GM12878 (cell line): ENCODE results near the gene LEKR1. TPM values are rescaled to one million over a fixed set of nuclear protein-coding genes. Genes with fewer than 3 reads are reported as not detected.

ENCODE experiments used
- PRDM15 ChIP-seq: fragments of 450-650 bp; formaldehyde crosslinking; IDR thresholded peaks from 2 replicates; pipeline ENCODE4 v1.4.0; 2020; ENCODE audit warnings: mild to moderate bottlenecking, moderate library complexity
- ZNF592 ChIP-seq: fragments of 450-650 bp; IDR thresholded peaks from 2 replicates; pipeline ENCODE4 v1.6.1; 2017; ENCODE audit warnings: mild to moderate bottlenecking, moderate library complexity
- polyA plus RNA-seq, 11 experiments: library from polyadenylated mRNA; depleted of rRNA in 4 of 11; unstranded in 6 of 11; stranded (reverse) in 5 of 11; fragments of >200 nt; fragmentation: Nextera tagmentation in 4 of 11; fragmentation: Illumina TruSeq in 1 of 11; extraction: Ambion mirVana in 4 of 11; extraction: Trizol in 1 of 11; gene quantifications; 1 replicate in 1 of 11; 2 replicates in 10 of 11; pipeline versions ENCODE4 v1.2.1 to v1.2.3, GENCODE V29; 2011 to 2016; ENCODE audit warnings: inconsistent platforms in 2 of 11, missing spikeins in 2 of 11, low read depth in 1 of 11
- total RNA-seq, 4 experiments: library from RNA; depleted of rRNA in 3 of 4; stranded (reverse); fragments of >200 nt in 3 of 4; fragmentation: Illumina TruSeq in 1 of 4; extraction: Trizol in 1 of 4; gene quantifications; 2 replicates each; pipeline versions ENCODE4 v1.2.1 to v1.2.3, GENCODE V29; 2013 to 2021

The LEKR1 gene
- total and polyA plus RNA-seq, 10 of the 15 experiments (the other 5 are each of a cell fraction or from before 2014, with no cell fraction given) = 0.48 to 3.2 (median 1.3) TPM

GRCh38 chr3:156814295-156814694 lies 11.9 kb upstream of the LEKR1 start (continued):
- TF ChIP-seq ZNF592 = no peak
- no peak for TF ChIP-seq PRDM15 (CRISPR knock-in tag)
